ENCODE data around the gene CCDC59.

CCDC59 gene

DNA sequence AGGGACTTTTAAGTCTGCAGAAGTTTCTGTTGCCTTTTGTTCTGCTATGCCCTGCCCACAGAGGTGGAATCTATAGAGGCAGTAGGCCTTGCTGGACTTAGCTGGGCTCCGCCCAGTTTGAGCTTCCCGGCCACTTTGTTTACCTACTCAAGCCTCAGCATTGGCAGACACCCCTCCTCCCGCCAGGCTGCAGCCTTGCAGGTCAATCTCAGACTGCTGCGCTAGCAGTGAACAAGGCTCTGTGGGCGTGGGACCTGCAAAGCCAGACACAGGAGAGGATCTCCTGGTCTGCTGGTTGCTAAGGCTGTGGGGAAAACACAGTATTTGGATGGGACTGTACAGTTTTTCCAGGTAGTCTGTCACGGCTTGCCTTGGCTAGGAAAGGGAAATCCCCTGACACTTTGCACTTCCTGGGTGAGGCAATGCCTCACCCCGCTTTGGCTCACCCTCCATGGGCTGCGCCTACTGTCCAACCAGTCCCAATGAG, 43.7 kb downstream of the CCDC59 start (continued):
- TF ChIP-seq, protein P1, sequence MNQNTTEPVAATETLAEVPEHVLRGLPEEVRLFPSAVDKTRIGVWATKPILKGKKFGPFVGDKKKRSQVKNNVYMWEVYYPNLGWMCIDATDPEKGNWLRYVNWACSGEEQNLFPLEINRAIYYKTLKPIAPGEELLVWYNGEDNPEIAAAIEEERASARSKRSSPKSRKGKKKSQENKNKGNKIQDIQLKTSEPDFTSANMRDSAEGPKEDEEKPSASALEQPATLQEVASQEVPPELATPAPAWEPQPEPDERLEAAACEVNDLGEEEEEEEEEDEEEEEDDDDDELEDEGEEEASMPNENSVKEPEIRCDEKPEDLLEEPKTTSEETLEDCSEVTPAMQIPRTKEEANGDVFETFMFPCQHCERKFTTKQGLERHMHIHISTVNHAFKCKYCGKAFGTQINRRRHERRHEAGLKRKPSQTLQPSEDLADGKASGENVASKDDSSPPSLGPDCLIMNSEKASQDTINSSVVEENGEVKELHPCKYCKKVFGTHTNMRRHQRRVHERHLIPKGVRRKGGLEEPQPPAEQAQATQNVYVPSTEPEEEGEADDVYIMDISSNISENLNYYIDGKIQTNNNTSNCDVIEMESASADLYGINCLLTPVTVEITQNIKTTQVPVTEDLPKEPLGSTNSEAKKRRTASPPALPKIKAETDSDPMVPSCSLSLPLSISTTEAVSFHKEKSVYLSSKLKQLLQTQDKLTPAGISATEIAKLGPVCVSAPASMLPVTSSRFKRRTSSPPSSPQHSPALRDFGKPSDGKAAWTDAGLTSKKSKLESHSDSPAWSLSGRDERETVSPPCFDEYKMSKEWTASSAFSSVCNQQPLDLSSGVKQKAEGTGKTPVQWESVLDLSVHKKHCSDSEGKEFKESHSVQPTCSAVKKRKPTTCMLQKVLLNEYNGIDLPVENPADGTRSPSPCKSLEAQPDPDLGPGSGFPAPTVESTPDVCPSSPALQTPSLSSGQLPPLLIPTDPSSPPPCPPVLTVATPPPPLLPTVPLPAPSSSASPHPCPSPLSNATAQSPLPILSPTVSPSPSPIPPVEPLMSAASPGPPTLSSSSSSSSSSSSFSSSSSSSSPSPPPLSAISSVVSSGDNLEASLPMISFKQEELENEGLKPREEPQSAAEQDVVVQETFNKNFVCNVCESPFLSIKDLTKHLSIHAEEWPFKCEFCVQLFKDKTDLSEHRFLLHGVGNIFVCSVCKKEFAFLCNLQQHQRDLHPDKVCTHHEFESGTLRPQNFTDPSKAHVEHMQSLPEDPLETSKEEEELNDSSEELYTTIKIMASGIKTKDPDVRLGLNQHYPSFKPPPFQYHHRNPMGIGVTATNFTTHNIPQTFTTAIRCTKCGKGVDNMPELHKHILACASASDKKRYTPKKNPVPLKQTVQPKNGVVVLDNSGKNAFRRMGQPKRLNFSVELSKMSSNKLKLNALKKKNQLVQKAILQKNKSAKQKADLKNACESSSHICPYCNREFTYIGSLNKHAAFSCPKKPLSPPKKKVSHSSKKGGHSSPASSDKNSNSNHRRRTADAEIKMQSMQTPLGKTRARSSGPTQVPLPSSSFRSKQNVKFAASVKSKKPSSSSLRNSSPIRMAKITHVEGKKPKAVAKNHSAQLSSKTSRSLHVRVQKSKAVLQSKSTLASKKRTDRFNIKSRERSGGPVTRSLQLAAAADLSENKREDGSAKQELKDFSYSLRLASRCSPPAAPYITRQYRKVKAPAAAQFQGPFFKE (tag by site-specific recombination; IDR thresholded peaks at IDR 0.05; ENCODE audit: borderline replicate concordance), result no peak
- TF ChIP-seq ZBTB21 (tag by site-specific recombination; IDR thresholded peaks at IDR 0.05), result no peak
- no peak for TF ChIP-seq ZNF830 (tag by site-specific recombination; IDR thresholded peaks at IDR 0.05; ENCODE audit: low read depth)
- no peak for TF ChIP-seq ZBTB7A (tag by site-specific recombination; IDR thresholded peaks at IDR 0.05; ENCODE audit: low read depth)
